ENCODE results near the gene COPG1. TPM values are rescaled to one million over a fixed set of nuclear protein-coding genes. Genes with fewer than 3 reads are reported as not detected.
A peak's percentile ranks its signal among the peaks of the same experiment; 100 is the strongest.

COPG1 gene
- total RNA-seq, 1 experiment from 2014 or later: 132 TPM

GRCh38 chr3:129239991-129240390, 9.4 kb upstream of the COPG1 start:
- Mint-ChIP-seq H3K9me3 (0 out of 2 replicates have a peak, but pooled peaks cover 4% of the 10 kb centered on the region), H3K4me1 (peaks cover 6% of the 10 kb centered on the region), H3K4me3 (no peak overlapping the region), H3K36me3 (no peaks in the 10 kb centered on the region), H3K27me3 (ENCODE audit: low read depth) (no peaks in the 10 kb centered on the region), H3K27ac (peak overlapping the region; percentile 41)
- ATAC-seq (peak; percentile 94), DNase-seq (ENCODE audit: low spot score) (no peak)
- TF ChIP-seq, protein P1, sequence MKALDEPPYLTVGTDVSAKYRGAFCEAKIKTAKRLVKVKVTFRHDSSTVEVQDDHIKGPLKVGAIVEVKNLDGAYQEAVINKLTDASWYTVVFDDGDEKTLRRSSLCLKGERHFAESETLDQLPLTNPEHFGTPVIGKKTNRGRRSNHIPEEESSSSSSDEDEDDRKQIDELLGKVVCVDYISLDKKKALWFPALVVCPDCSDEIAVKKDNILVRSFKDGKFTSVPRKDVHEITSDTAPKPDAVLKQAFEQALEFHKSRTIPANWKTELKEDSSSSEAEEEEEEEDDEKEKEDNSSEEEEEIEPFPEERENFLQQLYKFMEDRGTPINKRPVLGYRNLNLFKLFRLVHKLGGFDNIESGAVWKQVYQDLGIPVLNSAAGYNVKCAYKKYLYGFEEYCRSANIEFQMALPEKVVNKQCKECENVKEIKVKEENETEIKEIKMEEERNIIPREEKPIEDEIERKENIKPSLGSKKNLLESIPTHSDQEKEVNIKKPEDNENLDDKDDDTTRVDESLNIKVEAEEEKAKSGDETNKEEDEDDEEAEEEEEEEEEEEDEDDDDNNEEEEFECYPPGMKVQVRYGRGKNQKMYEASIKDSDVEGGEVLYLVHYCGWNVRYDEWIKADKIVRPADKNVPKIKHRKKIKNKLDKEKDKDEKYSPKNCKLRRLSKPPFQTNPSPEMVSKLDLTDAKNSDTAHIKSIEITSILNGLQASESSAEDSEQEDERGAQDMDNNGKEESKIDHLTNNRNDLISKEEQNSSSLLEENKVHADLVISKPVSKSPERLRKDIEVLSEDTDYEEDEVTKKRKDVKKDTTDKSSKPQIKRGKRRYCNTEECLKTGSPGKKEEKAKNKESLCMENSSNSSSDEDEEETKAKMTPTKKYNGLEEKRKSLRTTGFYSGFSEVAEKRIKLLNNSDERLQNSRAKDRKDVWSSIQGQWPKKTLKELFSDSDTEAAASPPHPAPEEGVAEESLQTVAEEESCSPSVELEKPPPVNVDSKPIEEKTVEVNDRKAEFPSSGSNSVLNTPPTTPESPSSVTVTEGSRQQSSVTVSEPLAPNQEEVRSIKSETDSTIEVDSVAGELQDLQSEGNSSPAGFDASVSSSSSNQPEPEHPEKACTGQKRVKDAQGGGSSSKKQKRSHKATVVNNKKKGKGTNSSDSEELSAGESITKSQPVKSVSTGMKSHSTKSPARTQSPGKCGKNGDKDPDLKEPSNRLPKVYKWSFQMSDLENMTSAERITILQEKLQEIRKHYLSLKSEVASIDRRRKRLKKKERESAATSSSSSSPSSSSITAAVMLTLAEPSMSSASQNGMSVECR (CRISPR knock-in tag; IDR thresholded peaks at IDR 0.05; ENCODE audit: borderline replicate concordance): no peak
- no peak for TF ChIP-seq ZNF281 (CRISPR knock-in tag; IDR thresholded peaks at IDR 0.05)
- TF ChIP-seq ZBTB43 (CRISPR knock-in tag; IDR thresholded peaks at IDR 0.05): no peak
- no peak for TF ChIP-seq FOXK1 (CRISPR knock-in tag; IDR thresholded peaks at IDR 0.05)
- no peak for TF ChIP-seq SP1 (CRISPR knock-in tag; conservative IDR thresholded peaks at IDR 0.05)
- TF ChIP-seq, protein P2, sequence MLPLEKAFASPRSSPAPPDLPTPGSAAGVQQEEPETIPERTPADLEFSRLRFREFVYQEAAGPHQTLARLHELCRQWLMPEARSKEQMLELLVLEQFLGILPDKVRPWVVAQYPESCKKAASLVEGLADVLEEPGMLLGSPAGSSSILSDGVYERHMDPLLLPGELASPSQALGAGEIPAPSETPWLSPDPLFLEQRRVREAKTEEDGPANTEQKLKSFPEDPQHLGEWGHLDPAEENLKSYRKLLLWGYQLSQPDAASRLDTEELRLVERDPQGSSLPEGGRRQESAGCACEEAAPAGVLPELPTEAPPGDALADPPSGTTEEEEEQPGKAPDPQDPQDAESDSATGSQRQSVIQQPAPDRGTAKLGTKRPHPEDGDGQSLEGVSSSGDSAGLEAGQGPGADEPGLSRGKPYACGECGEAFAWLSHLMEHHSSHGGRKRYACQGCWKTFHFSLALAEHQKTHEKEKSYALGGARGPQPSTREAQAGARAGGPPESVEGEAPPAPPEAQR (CRISPR knock-in tag; IDR thresholded peaks at IDR 0.05): no peak
- TF ChIP-seq NR1H2 (CRISPR knock-in tag; IDR thresholded peaks at IDR 0.05): no peak
- TF ChIP-seq ERG (CRISPR knock-in tag; IDR thresholded peaks at IDR 0.05): no peak
- no peak for TF ChIP-seq ZNF512 (CRISPR knock-in tag; IDR thresholded peaks at IDR 0.05; ENCODE audit: borderline replicate concordance)
- no peak for TF ChIP-seq JAZF1 (CRISPR knock-in tag; IDR thresholded peaks at IDR 0.05)
- TF ChIP-seq IRF1 (CRISPR knock-in tag; IDR thresholded peaks at IDR 0.05): no peak
- TF ChIP-seq, protein P3, sequence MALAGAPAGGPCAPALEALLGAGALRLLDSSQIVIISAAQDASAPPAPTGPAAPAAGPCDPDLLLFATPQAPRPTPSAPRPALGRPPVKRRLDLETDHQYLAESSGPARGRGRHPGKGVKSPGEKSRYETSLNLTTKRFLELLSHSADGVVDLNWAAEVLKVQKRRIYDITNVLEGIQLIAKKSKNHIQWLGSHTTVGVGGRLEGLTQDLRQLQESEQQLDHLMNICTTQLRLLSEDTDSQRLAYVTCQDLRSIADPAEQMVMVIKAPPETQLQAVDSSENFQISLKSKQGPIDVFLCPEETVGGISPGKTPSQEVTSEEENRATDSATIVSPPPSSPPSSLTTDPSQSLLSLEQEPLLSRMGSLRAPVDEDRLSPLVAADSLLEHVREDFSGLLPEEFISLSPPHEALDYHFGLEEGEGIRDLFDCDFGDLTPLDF (CRISPR knock-in tag; IDR thresholded peaks at IDR 0.05): no peak
- TF ChIP-seq PRRX2 (CRISPR knock-in tag; IDR thresholded peaks at IDR 0.05): no peak
- TF ChIP-seq SMAD4 (CRISPR knock-in tag; IDR thresholded peaks at IDR 0.05): no peak
- TF ChIP-seq ETV6 (CRISPR knock-in tag; IDR thresholded peaks at IDR 0.05): no peak
- TF ChIP-seq USF1 (CRISPR knock-in tag; IDR thresholded peaks at IDR 0.05): no peak
- no peak for TF ChIP-seq SMAD3 (CRISPR knock-in tag; IDR thresholded peaks at IDR 0.05; ENCODE audit: borderline replicate concordance)
- no peak for TF ChIP-seq JUN (CRISPR knock-in tag; IDR thresholded peaks at IDR 0.05)
- no peak for TF ChIP-seq CREB1 (CRISPR knock-in tag; IDR thresholded peaks at IDR 0.05)
- TF ChIP-seq, protein P4, sequence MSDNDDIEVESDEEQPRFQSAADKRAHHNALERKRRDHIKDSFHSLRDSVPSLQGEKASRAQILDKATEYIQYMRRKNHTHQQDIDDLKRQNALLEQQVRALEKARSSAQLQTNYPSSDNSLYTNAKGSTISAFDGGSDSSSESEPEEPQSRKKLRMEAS (CRISPR knock-in tag; IDR thresholded peaks at IDR 0.05): no peak
- ChIA-PET POLR2A (interaction anchor here (0.6 to 1.0 kb wide), 3 partner anchors 15 to 202 kb away, joined by 3 to 5 read pairs (median 3); partner anchors contain the start of gene CNBP), CTCF (interaction anchor here (1.0 to 1.7 kb wide), 5 partner anchors 12 to 270 kb away, joined by 3 to 6 read pairs (median 3); no protein-coding TSS in a partner anchor)
